Measurements from ENCODE around the gene PLEKHA6.

PLEKHA6 gene

DNA sequence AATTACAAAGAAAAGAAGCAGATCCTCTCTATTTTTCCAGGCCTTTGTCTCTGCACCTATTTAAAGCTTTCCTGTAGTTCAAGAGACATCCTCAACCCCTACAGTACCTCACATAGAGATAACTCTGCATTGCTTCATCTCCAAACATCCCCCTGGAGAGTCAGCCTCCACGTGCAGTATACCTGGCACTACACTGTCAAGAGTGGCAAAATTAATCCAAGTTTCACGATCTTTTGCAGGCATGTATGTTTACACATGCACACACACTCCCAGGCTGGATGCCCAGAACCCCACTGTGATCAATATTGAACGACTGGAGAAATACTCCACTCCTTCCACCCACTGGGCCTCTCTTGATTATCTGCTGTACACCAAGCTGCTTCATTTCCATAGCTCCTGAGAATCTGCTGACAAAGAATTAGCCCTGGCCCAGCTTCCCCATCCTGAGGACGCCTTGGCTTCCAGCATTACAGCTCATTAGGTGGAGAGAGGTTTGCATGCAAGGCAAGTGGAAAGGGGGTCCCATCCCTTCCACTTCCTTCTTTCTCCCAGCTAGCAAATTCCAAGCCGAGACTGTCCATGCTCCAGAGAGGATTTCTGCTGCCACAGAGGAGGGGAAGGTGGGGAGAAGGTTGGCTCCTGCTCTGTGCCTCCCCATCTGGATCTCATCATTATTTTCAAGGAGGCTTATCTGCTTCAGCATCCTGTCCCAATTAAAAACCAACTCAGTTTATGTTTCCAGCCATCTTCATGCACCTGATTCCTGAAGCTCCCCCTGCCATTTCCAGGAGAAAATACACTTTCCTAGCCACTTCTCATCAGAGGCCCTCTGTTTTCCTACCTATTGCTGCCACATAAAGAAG, 79.4 kb downstream of the PLEKHA6 start:
- DNase-seq = no peak

DNA sequence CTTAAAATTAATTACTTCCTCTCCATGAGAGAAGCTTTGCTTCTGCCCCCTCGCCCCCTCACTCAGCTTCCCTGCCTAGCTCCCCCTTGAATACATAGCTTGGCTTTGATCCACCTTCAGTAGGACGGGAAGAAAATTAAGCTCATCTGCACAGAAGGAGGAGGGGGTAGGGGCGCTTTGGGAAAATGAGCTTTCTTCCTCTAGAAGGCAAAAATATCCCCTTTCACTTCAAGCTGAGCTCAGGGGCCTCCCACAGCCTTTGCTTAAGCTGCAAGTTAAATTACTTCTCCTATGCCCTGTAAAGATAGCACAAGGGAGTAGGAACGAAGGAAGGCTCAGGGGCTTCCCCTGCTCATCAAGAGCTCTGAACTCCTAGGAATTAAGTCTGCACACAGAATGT, 80.8 kb downstream of the PLEKHA6 start:
- DNase-seq = no peak

DNA sequence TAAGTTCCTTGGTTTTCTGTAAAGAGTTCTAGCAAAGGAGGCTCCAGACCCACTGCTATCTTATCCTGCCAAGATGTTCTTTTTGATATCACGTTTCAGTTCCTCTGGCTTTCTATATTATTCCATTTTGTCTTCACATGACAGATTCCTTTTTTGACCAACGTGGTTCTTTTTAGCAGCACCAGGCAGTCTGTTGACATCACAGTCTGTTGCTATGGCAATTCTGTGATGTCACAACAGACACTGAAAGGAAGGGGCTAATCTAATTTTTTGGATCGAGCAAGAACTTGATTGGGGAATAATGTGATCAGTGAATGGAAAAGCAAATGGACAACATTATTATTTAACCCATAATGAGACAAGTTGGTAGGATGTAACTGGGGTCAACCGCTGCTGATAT, 81.5 kb downstream of the PLEKHA6 start:
- no peak for DNase-seq

DNA sequence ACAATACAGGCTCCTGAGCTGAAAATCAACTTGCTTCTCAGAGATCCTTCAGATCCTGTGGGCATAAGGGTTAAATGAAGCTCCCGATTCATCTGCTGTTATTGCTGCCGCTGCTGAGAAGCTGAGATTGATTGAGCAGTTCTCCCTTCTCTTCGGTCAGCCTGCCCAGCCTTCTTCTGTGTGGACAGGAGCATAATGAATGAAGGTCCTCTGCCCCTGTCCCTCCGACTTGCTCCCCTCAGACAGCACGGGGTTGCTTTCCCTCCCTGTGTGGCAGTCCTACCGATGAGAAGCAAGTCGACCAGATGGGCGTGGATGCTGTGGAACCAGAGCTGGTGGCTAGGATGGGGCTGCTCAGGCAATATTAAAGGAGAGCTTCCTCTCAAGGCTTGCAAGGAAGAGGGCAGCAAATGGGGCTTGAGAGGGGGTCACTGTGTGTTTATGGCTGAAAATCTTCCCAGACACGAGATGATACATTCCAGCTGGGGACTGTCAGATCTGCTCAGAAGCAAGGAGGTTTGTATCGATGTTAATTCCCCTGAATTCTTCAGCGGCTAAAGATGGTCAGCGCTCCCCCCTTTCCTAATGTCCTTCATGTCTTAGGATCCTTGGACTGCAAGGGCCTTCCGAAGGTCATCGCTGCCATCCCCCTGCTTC, 82.0 kb downstream of the PLEKHA6 start:
- no peak for DNase-seq

DNA sequence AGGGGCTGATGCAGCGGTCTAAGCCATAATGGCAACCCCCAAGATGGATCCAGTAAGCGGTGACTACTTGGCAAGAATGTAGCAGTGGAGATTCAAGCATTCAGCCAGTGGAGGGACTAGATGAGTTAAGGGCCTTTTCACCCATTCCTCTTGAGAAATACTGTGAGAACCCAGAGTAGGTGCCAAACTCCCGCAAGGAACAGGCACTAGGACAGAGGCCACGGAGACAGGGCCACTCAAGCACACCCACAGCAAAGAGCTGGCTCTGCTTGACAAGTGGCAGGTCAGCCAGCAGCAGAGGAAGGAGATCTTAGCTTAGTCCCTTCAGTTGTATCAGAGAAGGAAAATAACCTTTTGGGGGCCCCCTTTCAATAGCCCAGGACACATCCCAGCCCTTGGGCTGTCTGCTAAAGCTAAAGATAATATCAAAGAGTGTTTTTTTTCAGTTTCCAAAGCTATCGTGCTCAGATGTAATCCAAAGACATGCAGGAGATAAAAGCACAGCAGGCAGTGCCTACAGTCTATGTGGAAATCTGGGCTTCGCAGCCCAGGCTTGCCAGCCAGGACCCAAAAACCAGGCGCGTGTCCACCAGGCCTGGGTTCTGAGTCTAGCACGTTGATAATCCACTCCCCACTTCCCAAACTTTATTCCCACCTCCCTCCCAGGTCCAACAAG, 83.9 kb downstream of the PLEKHA6 start:
- no peak for DNase-seq

DNA sequence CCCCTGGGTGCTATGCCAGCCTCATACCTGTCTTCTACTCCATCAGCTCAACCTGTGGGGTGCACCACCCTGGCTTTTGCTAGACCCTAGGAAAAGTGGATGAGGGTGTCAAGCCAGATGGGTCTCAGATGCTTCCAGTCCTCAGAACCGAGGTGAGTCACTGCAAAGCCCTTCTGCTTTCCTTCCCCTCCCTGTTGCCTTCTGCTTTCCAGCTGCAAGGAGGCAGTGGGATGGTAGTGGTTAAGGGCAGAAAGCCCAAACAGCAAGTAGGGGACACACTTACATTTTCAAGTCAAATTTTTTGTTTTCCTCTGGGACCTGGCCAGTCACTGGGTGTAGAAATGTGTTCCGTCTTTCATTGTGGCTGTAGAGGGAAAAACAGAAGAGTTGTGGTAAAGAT, 85.3 kb downstream of the PLEKHA6 start:
- no peak for DNase-seq

DNA sequence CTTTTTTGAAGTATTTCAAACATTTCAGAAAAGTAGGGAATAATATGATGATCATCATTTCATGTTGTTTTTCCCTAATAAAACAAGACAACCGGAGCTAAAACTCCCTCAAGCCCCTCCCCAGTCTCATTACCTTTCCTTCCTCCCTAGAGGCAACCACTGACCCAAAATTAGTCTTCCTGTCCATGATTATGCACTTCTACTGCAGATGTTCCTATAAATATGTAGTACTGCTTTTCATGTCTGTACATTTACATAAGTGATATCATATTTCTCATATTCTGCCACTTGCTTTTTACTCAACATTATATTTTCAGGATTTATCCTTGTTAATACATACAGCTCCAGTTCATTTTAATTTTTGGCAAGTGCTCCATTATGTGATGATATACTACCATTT, 87.2 kb downstream of the PLEKHA6 start:
- DNase-seq = no peak

DNA sequence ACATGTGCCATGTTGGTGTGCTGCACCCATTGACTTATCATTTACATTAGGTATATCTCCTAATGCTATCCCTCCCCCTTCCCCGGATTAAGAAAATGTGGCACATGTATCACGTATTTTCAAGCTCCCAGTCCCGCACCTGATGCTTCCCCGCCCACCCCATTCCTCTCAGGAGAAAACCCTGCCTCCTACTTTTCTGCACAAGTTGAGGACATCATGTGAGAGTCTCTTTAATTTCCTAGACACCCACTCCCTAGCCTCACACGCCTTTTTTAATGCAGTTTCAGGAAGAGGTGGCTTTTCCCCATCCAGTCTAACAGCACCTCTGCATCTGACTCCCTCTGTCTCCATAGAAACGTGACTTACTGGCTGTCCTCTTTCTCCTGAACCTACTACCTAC, 87.8 kb downstream of the PLEKHA6 start:
- DNase-seq = no peak

DNA sequence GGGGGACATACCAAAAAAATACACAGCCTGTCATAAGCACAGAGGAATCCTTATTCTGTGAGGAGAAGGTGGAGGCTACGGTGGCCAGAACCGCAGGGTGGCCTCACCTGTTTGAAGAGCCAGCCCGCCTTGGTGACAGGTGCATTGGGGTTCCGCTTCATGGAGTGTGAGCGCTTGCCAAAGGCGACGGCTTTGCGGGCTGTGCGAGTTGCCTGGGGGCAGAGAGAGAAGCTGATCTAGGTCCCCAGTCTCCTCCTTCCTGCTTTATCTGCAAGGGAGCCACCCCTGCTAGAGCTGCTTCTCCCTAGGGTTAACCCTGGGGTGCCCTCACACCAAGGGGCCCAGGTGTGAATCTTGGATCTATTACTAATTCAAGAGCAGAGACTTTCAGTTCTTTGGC, 91.6 kb downstream of the PLEKHA6 start:
- DNase-seq = no peak

DNA sequence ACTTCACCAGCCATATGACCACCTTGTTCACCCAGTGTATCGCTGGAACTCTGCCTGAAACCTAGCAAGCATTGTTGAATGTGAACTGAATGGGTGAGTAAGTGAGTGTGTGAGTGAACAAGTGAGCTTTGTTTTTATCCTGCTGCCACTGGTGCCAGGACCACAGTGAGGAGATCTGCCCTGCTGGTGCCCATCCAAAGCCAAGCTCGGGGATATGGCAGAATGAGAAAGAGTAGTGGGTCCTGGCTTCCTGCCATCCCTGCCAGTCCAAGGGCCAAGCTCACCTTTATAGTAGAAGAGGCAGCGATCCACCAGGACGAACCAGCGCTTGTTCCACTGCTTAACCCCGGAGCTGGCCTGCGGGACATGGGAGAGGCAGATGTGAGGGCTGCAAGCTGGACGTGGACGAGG, 92.5 kb downstream of the PLEKHA6 start:
- no peak for DNase-seq

DNA sequence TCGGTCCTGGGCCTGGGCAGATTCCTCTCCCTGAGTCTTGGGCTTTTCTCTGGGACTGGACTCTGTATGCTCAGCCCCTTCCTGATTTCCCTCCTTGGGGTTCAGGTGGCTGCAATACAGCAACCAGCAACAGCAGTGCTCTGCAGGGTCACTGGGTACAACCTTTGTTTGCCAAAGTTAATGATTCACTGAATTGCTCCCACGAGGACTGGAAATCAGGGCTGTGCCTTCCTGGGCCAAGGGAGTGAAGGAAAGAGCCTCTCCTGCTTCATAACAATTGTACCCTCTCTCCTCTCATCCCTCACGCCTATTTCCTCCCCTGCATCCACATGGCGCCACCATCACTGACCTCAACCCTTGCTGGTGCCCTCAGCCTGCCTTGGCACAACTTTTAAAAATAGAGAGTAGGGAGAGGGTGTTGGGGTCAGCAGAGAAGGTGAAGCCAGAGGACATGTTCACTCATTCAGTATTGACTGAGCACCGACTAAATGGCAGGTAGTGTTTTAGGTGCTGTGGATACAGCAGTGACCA, 93.2 kb downstream of the PLEKHA6 start:
- DNase-seq = no peak

DNA sequence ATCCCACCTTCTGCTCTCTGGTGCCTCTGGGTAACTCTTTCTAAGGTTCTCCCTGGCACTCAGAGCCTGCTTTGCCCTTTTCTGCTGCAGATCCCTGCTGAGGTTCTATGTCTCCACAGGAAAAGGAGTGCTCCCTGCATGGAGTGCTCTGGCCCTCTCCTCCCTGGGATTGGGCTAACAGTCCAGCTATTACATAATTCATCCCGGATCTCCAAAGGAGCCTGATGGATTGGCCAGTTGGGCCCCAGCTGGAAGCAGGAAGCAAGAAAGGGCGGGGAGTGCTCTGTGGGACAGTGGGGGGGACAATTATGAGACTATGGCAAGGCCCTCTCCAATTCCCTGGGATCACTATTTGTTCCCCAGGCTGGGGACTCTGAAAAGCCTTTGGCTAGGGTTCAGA, 94.1 kb downstream of the PLEKHA6 start:
- no peak for DNase-seq

DNA sequence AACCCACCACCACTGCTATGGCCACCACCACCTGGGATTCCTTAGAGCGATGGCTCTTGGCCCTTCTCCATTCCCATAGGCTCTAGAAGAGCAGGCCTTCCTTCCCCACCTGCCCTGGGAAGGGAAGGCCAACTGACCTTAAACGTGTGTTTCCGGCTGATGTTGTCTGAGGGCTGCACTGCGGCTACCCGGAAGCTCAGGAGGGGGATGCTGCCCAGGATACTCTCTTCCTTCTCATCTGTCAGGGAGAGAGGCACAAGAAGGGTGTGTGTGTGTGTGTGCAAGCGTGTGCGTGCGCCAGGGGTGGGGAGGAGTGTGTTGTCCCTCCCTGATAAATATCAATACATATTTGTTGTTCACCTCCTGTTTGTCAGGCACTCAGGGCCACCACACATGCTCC, 94.9 kb downstream of the PLEKHA6 start:
- DNase-seq = no peak

DNA sequence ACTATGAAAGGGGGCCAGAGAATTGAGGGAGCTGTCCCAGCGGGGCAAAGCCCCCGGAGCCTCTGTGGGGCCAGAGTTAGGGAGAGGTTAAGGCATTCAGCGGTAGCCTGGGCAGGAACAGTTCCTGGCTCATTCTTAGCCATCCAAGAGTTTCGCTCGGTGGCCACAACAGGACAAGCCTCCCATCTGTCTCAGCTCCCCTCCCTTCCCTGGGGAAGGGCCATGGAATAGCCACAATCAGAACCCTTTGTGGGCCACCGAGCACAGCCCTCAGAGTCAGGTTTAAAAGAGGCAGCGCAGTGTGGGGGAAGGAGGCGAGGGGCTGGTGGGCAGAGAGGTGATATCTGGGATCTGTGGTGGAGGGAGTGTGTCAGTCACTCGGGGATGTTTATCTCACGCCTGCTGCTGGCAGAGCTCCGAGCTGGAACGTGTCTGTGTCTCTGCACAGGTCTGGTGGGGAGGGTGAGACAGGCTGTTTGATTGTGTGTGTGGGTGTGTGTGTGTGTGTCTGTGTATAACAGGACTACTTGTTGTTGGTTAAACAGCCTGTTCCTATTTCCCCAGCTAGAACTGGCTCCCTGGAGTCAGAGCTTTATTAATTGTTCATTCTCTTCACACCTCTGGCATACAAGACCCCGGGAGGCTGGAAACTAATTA, 96.3 kb downstream of the PLEKHA6 start:
- DNase-seq = no peak

DNA sequence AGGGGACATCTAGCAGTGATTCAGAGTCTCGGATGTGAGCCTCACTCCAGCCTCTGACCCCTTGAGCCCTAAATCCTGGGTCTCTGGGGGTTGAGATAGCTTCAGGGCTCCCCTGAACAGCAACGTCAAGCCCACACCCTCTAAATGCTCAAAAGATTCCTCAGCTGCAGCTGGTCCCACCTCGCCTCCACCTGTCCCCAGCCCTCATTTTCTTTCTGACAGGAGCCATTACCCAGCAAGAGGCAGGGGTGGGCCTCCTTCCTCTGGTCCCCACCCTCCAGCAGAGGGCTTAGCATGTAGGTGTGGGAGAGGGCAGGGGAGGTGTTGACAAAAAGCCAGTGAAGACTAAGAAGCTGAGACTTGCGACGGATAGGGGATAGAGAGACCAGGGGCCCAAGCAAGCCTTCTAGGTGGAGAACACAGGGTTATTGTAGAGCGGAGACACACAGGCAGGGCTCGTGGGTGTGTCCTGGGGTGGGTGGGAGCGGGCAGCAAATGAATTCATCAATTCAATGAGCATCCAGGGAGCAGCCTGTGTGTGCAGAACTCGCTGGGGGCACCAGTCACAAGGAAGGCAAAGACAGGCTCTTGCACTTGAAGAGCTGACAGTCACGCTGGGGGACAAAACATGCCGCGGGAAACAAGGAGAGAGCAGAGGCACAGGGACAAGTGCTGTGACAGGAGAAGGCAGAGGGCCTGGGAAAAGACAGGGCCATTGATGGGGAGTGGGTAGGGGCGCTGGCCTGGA, 97.0 kb downstream of the PLEKHA6 start:
- no peak for DNase-seq

DNA sequence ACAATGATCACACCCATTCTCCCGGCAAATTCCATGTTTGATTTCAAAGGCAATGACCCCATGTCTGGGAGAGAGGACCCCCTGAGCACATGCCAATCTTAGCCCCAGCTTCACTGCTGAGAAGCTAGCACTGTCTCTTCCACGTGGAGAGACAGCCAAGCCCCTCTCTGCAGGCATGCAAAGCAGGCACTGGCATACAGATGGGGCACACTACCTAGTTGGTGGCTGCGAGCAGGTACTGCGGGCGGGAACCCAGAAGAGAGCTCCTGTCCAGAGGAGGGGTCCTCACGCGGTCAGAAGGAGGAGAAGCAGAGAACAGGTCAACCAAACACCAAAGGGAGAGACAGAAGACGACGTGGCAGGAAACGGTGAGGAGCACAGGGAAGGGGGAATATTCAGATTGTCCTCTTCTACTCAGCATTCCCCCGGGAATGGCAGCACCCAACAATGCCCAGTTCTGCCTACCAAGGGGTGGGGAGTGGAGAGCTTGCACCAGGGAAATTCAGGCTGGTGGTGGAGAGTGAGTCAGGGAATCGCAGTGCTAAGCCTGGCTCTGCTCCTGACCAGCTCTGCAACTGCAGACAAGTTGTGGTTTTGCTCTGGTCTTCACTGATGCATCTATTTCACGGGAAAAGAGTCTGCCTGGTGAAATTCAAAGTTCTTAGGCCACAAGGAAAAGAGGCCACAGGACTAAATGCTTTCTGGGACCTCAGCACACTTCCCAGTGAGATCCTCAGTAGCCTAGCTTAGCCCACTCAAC, 97.8 kb downstream of the PLEKHA6 start:
- no peak for DNase-seq

DNA sequence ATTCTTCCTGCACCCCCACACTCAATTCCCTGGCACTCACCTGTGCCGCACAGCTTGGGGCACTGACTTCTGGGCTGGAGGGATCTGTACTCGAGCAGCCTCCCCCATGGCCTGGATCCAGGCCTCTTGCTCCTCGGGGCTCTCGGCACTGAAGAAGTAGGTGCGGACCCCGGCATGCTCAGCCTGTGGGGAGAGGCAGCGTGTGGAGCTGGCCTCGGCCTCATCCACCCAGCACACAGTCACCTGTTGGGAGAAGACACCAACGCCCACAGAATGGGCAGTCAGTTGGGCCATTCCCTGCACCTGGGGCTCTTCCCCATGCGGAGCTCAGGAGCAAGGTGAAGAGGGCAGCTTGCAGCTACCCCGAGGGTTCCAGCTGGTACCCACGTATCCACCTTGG, 98.5 kb downstream of the PLEKHA6 start:
- no peak for DNase-seq

DNA sequence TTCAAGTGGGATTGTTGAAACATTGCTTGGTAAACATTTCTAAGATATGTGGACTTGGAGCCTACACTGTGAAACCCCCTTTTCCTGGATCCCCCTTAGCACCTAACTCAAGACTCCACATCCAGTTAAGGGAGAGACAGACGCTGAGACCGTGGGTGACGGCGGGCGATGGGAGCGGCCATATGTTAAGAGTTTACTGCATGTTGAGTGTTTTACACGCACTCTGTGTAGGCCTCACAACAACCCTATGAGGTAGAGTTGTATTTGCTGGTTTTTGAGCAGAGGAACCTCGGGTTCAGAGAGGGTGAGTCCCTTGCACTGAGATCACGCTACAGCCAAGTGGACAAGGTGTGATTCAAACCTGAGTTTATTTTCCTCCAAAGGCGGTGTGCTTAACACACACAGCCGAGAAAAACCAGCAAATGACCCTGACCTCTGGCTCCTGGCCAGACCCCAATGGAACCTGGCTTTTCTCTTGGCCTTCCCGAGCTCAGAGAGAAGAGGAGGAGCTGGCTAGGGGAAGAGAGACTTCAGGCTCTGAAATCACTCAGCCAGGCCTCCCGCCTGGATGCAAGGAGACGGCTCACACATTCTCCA, 99.0 kb downstream of the PLEKHA6 start:
- no peak for DNase-seq

DNA sequence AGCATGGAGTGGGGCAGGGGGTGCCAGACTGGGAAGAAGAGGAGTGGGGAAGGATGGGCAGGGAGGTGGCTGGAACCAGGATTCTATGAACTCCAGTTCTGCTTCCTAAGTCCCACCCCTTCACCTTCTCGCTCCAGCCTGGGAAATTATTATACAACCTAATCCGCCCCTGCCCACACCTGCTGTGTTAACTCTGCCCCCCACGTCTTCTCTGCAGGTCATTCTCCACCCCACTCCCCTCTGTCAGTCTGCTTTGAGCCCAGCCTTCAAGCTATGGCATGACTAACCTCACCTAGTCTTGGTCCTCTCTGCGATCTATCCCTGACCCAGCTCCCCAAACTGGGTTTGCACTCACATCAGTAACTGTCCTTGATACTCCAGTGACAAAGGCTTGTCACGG, 99.9 kb downstream of the PLEKHA6 start:
- no peak for DNase-seq

DNA sequence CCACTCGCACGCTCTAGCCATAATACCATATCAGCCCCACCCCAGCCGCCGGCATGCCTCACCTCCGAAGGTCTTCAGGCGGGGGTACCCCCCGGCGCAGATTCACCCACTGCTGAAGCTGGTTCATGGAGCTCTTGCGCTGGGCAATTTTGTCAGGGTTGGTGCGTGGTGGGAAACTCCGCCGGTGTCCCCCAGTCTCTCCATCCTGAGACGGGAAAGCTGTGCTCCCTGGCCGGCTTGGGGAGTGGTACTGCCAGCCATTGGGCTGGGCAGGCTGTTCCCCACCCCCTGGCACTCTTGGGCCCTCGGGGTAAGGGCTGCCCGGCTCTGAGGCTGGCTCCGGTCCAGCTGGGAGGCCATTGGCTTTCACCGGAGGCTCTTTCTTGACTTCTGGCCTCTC, 100.5 kb downstream of the PLEKHA6 start:
- no peak for DNase-seq

All from NCI-H1436 treated with DMSO at 0.1 percent for 48 hours (cell line).